ENCODE data around the gene IRF8.

GRCh38 chr16:85856585-85856984 is 42.4 kb upstream of the IRF8 start:
- TF ChIP-seq POLR2AphosphoS5 (IDR thresholded peaks at IDR 0.05; ENCODE audit: low read depth, low read length) (no peak), FOXP2 (optimal IDR thresholded peaks at IDR 0.05; ENCODE audit: borderline replicate concordance, extremely low read depth, extremely low read length, insufficient read depth) (no peak)
